SKM-1 treated with dmso at 0.1 percent for 144 hours (cell line): ENCODE data around the gene LINC01488.

Experiments
- DNase-seq: peaks from one replicate; lab custom pipeline; 2025; ENCODE audit not compliant: unreplicated experiment; lab: John Stamatoyannopoulos, UW

The LINC01488 gene

DNA sequence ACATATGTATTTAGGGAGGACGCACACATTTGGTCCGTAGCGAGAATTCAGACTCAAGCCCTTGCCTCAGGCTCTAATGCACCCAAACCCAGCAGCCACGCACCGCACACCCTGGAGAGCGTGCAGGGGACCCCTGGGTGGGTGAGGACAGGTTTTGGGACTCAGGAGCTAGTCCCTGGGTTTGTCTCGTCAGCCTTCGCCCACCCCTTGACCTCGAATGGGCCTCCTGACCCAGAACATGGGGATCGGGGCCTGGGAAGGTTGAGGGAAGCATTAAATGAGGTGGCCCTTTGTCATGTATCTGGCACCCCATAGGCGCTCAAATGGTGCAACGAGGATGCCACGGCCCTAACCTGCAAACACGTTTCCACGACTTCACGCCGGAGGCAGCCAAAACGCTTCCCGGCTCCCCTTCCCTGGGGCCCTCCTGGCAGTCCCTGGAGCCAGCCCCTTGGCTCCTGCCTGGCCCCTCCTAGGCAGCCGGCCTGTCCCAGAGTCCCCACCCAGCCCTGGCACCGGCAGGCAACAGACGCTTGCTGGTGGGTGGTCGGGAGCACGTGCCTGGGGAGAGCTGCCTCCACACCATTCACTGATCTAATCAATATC is 5.5 kb upstream of the LINC01488 start:
- DNase-seq: no peak

DNA sequence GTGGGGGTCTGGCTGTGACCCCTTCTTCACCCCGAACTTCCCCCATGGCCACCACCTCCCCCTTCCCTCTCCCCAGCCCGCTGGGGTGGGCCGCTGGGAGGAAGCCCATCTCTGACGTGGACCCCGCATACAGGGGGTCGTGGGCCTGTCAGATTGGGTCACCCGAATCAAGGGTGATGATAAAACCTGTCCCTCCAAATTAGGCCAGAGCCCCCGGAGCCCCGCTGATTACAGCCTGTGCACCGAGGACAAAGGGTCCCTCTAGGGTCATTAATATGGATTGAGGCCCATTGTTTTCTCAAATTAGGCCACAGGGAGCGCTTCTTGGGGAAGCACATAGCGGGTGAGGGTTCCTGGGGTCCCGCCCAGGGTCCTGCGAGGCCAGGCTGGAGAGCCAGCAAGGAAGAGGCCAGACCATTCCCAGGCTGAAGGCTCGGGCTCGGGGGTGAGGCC is 4.9 kb upstream of the LINC01488 start:
- no peak for DNase-seq

DNA sequence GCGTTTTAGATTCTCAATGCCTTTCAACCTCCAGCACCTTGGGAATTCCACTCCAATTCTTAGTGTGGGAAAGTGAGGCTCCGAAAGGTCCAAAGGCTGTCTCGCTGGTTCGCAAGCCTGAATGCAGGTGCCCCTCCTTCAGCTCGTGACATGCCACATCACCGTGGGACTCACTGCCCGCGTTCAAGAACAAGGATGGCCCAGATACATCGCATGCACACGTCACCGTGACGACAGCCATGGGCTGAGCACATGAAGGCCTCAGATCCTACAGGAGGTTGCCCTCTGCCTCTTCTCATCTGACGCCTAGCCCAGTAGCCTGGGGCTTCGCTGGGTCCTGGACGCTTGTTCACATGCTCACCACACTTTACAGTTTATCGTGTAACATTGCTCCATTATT is 4.4 kb upstream of the LINC01488 start:
- DNase-seq: no peak

DNA sequence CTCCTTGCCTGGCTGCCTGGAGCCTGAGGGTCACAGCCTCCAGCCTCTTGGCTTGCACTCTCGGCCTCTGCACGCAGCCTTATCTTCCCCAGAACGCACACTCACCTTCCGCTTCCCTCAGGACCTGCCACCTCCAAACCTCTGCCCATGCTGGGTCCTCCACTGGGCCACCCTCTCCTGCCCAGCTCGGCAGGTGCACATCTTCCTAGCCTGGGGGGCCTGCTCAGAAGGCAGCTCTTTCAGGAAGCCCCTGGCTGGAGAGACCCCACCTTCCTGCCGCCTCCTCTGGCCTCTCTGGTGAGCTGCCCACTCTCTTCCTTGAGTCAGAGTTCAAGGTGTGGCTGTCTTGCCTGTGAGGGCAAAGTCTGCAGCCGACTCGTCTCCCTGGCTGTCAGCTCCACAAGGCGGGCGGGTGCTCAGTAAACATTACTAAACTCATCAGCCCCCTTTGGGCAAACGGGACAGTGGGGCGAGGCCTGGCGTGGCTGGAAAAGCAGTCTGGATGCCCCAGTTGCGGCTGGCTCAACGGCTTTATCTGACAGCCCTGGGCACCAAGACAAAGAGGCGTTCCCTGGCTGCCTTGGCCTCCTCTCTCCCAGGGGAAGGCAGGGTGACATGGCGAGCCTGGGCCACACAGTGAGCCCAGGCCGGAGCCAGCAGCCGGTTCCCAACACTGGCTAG is 1.7 kb upstream of the LINC01488 start:
- no peak for DNase-seq

DNA sequence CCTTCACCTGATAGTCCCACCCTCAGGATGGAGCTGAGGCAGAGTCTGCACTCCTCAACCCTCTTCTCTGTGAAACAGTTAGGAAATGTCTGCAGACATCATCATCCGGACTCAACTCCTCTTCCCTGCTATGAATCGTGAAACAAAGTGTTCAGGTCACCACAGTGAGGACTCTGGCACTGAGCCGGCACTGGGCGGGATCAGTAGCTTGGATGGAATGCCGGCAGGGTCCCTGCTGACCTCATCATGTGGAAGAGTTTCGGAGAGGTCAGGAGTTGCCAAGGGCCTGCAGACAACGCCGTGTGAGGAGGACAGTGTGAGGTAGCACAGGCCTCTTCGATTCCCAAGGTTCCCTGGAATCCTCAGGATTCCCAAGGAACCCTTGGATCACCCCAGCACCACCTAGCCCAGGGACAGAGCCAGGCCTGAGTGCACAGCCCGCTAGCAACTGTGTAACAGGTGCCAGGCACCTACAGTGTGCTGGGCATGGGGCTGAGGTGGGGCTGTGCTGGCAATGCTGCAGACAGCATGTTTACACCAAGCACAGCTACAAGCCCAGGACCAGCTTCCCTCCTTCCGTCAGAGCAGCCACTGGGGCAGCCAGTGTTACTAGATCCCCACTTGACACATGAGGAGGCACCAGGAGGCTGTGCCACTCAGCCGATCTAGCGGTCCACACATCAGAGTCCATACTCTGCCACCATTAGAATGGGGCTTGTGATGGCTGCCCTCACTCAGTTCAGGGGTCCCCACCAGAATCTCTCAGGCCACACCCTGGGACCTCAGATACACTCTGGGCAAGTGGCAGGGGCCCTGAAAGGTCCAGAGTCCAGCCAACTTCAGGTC is 693 bp upstream of the LINC01488 start:
- no peak for DNase-seq

DNA sequence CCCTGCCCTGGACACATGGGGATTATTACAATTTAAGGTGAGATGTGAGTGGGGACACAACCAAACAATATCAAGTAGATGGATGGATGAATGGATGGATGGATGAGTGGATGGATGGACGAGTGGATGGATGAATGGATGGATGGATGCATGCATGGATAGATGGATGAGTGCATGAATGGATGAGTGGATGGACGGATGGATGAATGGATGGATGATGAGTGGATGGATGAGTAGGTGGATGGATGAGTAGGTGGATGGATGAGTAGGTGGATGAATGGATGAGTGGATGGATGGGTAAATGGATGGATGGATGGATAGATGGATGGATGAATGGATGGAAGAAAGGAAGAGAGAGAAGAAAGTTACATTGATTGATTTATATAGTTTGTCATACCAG is 859 bp downstream of the LINC01488 start:
- DNase-seq: no peak

DNA sequence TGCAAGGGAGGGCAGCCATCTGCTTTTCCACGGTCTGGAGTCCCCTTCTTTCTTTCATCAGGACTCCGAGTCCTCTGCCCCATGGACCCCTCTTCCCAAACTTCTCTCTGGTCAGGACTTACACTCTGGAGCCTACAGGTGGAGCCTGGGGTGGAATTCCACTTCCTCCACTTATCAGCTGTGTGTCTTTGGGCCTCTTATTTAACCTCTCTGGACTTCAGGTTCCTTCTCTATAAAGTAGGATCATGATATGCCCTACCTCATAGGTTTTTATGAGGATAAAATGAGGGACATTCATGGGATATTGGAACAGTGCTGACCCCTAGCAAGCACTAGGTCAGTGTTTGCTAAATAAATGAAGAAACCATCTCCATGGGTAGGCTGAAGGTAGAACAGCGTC is 1.7 kb downstream of the LINC01488 start:
- no peak for DNase-seq

DNA sequence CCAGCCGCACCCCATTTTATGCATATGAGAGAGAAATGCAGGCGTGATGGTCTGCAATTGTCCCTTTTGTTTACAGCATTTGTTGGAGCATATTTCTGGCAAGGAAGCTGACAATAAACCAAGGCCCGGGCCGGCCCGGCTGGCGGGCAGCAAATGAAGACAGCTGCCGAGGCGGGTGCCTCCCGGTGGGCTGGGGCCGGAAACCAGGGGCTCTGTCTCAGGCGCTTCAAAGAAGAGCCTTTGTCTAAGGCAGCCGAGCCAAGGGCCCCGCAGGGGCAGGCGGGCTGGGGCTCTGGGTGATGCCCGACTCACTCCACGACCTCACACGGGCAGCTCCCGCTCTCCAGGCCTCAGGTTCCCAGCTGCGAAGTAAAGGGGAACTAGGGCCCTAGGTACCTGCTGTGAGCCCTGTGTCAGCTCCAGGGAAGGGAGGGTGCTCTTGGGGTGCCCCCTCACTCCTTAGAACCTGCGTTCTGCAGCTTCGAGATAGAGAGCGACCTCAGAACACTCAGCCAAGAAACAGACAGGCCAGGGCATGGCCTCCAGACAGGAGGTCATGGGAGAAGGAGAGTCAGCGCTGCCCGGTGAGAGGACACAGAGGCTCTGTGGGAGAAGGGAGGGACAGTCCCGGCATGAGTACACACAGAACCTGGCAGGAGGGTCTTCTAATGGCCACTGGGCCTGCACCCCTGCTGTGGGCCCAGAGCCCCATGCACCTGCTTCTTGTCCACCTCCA is 2.4 kb downstream of the LINC01488 start:
- DNase-seq: no peak

DNA sequence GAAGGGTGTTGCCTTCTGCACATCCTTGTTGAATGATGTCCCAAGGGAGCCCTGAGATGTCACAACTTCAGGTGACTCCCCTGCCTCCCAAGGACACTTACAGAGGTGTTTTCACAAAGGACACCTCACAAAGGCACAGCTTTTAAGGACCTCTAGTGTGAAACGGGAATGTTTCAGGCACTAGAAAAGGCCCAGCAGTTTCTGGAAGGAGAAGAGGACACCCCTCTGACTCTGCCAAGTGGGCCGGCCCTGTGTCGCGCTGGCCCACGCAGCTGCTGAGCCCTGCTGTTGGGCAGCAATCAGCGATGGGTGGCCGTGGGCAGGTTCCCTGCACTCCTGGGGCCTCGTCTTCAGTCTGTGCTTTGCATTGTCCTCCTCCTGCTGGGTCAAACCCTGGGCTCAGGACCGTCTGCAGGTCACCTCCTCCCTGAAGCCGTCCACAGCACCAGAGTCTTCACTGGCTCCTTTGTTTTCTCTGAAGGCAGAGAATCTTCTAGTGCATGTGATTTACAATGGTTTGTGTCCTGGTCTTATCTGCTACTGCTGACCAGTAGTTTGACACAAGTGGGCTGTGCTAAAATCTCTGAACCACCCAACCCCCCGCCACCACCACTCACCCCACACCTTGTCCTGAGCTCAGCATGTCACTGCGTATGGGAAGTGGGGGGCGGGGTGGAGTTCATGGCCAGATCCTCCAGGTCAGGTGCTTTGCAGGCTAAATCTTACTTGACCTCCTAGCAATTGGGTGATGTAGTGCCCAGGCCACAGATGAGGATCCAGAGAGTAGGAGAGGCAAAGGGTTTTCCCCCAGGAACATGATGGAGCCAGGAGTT is 3.2 kb downstream of the LINC01488 start:
- no peak for DNase-seq

DNA sequence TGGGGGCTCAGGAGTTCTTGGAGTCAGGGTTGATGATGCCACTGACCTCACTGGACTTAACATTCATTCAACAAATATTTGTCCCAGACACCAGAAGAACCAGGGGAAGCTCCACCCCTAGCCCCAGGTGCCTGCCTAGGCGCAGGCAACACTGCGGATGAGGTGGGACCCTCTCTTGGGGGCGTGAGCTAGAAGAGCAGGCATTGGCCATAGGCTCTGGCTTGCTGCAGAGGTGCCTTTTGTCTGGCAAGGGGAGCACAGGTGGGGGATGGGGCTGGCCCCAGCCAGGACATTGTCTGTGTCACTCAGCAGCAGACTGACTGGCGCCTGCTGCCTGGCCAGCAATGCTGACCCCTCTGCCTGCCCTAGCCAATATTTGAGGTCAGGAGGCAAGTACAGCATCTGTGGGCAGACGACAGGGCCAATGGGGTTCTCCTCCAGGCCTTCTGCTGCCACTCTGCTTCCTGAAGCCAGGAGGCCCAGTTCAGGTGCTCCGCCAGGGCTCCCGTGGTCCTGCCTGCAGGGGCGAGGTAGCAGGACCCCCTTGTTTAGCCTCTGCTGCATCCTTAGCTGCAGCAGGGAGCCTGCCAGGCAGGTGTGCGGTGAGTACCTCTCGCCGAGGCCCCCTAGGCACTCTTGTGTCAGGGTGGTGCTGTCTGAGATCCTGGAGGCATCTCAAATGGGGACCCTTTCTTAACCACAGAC is 4.0 kb downstream of the LINC01488 start:
- DNase-seq: no peak

DNA sequence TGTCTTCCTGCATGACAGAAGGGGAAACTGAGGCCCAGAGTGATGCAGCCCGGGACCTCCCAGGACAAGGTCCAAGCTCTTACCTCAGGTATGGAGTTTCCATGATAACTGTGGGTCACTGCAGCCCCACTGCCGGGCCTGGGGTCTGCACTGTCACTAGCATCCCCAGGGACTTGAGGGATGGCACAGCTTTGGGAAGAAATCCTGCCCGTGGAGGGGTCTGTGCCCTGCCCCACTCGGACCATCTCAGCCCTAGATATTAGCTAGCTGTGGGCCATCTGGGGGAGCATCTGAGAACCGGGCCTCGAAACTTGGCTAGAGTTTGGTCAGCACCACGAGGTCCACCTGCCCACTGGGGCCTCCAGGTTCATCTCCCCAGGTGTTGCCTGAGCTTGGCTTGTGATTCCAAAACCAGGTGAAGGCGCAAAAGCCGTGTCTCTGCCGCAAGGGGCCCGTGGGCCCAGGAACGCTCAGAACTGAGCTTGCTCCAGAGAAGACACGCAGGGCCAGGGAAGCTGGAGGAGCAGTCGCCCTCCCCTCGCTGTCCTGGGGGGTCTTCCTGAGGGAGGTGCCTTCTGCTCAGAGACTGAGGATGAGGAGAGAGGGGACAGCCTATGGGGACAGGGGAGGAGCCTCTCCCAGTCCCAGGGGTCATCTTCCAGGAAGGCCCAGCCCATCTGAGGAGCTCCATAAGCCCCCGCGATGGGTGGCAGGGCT is 4.8 kb downstream of the LINC01488 start:
- DNase-seq: no peak

DNA sequence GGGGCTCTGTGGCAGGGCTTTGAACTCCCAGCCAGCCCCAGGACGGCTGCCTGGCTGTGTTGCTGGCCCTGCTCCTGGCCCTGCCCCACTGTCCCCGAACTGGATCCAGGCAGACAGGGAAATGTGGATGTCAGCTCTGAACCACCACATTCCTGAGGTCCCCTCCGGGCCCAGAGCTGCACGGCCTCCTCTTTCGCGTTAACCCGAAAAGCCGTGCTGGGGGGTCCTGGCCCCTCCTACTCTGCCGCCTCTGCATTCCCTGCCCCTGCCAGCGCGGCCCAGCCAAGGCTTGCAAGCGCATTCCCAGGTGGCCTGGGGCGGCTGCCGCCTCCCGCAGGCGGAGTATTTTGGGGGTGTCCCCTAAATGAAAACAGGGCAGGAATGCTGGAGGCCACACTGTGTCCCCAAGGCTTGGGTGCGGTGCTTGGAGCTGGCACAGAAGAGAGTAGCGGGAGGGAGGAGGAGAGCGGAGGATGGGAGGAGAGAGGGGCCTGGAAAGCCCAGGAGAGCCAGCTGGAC is 5.4 kb downstream of the LINC01488 start:
- no peak for DNase-seq

DNA sequence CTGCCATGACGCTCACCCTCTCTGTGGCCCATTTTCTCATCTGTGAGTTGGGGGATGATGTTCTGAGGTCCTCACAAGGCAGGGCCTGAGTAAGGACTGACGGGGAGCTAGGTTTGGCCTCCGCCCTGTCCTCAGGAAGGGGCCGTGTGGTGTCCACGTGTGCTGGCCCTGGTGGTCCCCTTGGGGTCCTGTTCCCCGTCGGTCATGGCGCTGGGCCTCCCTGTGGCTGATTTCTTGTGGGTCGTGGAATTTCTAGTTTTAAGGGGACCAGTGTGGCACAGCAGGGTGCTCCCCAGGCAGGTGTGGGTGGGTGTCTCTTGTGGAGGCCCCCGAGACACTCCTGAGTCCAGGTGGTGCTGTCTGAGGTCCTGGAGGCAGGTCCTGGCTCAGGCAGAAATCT is 5.9 kb downstream of the LINC01488 start:
- no peak for DNase-seq

DNA sequence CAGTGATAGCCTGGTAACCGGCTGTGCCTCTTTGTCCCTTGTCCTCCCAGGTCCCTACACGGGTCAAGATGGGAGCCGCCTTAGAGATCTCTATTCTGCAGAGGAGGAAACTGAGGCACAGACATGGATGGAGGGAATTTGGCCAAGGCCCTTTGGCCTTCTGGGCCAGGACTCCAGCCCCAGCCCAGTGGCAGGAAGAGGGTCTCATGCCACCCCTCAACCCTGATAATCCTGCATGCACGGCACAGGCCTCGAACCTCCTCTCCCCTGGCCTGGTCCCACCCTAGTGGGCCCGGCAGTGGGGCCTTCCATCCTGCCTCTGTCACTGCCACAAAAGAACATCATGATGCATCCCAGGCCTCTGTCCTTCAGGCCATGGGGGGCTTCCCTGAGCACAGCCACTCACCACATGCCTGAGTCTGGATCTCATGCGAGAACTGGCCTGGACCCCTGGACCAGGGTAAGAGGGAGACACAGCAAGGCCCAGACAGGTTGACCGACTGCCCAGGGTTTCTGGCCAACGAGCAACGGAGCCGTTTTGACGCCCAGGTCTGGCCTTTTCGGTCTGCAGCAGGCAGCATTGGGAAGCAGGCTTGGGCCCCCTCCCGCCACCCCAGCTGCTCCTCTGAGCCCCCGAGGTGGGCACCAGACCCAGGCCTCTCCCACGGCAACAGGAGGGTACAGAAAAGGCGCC is 6.5 kb downstream of the LINC01488 start:
- no peak for DNase-seq

DNA sequence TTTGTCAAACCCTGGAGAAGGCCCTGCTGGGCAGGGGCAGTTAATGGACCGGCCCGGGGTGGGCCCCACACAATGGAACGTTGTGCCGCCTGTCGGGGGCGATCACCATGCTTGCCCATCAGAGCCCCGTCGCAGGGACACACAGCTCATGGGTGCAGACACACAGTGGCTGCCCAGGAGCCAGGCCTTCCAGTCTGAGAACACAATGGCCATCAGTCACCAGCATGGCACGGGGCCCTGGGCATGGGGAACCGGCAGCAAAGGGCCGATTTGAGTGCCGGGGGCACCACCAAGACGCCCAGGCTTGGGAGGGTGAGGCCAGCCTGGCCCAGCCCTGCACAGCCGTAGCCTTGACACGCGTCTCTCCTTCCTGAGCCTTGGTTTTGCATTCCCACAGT is 7.1 kb downstream of the LINC01488 start:
- DNase-seq: no peak

DNA sequence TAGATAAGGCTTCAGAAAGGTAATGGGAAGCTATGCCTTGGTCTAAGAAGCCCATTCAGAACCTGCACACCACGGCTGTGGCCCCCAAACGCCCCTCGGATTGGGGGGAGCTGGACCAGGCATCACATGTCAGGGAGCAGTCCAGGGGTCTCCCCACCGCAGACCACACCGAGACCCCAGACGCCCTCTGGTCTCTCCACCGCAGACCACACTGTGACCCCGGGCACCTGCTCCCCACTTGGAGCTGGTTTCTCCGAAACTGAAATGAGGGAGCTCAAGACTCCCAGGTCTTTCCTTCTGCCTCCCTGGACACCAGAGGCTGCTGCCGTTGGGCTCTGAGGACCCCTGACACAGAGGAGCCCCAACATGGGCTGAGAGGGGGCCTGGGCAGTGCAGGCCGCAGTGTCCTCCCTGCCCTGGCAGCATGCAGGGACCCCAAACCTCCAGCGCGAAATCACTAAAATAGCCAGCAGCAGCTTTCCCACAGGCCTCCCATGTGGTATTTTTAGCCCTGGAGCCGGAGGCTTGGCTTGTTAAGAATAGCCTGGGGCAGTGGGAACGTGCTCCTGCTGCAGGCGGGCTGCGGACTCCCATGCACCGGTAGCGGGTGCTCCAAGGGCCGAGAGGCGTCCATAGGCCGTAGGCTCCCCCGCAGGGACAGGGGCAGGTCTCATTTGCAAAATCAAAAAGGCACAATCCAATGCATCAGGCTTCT is 7.7 kb downstream of the LINC01488 start:
- DNase-seq: no peak

DNA sequence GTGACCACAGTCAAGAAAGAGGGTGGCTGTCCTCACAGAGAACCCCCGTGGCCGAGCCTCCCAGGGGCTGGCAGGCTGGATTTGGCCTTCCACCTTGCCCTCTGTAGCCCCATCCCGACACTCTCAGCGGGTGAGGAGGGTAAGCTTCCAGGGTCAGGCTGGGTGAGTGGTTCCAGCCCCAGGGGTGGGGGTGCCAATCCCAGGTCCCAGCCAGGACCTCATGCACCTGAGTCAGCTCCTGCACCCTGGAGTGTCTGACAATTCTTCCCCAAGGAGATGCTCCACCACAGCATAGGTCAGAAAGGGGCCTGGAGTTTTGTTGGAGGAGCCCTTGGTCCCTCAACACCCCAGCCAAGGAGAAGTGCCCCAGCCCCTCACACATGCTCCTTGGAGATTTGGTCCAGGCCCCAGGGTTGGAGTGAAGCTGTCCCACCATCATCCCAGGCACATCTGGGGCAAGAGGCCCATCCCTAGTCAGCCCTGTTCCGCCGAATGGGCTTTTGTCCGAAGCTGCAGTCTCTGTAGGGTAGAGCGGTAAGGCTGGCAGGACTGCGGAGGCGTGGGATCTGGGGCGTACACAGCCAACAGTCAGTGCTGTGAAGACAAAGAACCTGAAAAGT is 8.4 kb downstream of the LINC01488 start:
- no peak for DNase-seq
